ENCODE measurements around the gene KIF23.

Gene KIF23

GRCh38 chr15:69408841-69409240 is 5.3 kb upstream of the KIF23 start:
- TF ChIP-seq CTCF (IDR thresholded peaks at IDR 0.05; ENCODE audit: poor library complexity, severe bottlenecking): no peak
- peaks cover 3% of the 10 kb centered on the region for H3K4me1 ChIP-seq (ENCODE audit: insufficient read depth, poor library complexity, severe bottlenecking)
- ATAC-seq (ENCODE audit: low read depth) (no peak), DNase-seq (ENCODE audit: low spot score) (no peak)
- H3K9me3 ChIP-seq (ENCODE audit: severe bottlenecking): no peaks in the 10 kb centered on the region
- no peaks in the 10 kb centered on the region for H3K36me3 ChIP-seq (ENCODE audit: low read depth)
- H3K27me3 ChIP-seq (ENCODE audit: insufficient read depth, poor library complexity, severe bottlenecking): no peaks in the 10 kb centered on the region
- H3K27ac ChIP-seq (ENCODE audit: poor library complexity, severe bottlenecking): no peak overlapping the region
- H3K4me3 ChIP-seq (ENCODE audit: severe bottlenecking): no peak overlapping the region

GRCh38 chr15:69410248-69410874 is 3.8 kb upstream of the KIF23 start:
- no peak for DNase-seq (ENCODE audit: low spot score)
- Histone ChIP-seq H3K9me3 (ENCODE audit: severe bottlenecking) (no peaks in the 10 kb centered on the region), H3K27me3 (ENCODE audit: insufficient read depth, poor library complexity, severe bottlenecking) (no peaks in the 10 kb centered on the region), H3K4me1 (ENCODE audit: insufficient read depth, poor library complexity, severe bottlenecking) (peaks cover 2% of the 10 kb centered on the region), H3K27ac (ENCODE audit: poor library complexity, severe bottlenecking) (no peak overlapping the region), H3K4me3 (ENCODE audit: severe bottlenecking) (no peak overlapping the region), H3K36me3 (ENCODE audit: low read depth) (peaks cover 3% of the 10 kb centered on the region)
- TF ChIP-seq CTCF (IDR thresholded peaks at IDR 0.05; ENCODE audit: poor library complexity, severe bottlenecking): peak; percentile 98
- peak; percentile 72 for ATAC-seq (ENCODE audit: low read depth)

- ATAC-seq (ENCODE audit: low read depth): no peak
These were observed 1.9 kb upstream of the KIF23 start for GRCh38 chr15:69412274-69412673.

GRCh38 chr15:69412701-69413100 is 1.4 kb upstream of the KIF23 start:
- no peaks in the 10 kb centered on the region for H3K27me3 ChIP-seq (ENCODE audit: insufficient read depth, poor library complexity, severe bottlenecking)
- no peak for TF ChIP-seq CTCF (IDR thresholded peaks at IDR 0.05; ENCODE audit: poor library complexity, severe bottlenecking)
- H3K4me3 ChIP-seq (ENCODE audit: severe bottlenecking): no peak overlapping the region
- DNase-seq (ENCODE audit: low spot score): no peak
- H3K27ac ChIP-seq (ENCODE audit: poor library complexity, severe bottlenecking): no peak overlapping the region
- H3K9me3 ChIP-seq (ENCODE audit: severe bottlenecking): no peaks in the 10 kb centered on the region
- no peak for ATAC-seq (ENCODE audit: low read depth)
- peaks cover 13% of the 10 kb centered on the region for H3K4me1 ChIP-seq (ENCODE audit: insufficient read depth, poor library complexity, severe bottlenecking)
- H3K36me3 ChIP-seq (ENCODE audit: low read depth): peaks cover 27% of the 10 kb centered on the region

More at GRCh38 chr15:69412274-69412673, 1.9 kb upstream of the KIF23 start:
- no peak overlapping the region for H3K4me3 ChIP-seq (ENCODE audit: severe bottlenecking)
- H3K27me3 ChIP-seq (ENCODE audit: insufficient read depth, poor library complexity, severe bottlenecking): no peaks in the 10 kb centered on the region
- H3K9me3 ChIP-seq (ENCODE audit: severe bottlenecking): no peaks in the 10 kb centered on the region
- no peak for TF ChIP-seq CTCF (IDR thresholded peaks at IDR 0.05; ENCODE audit: poor library complexity, severe bottlenecking)
- H3K27ac ChIP-seq (ENCODE audit: poor library complexity, severe bottlenecking): no peak overlapping the region
- peaks cover 22% of the 10 kb centered on the region for H3K36me3 ChIP-seq (ENCODE audit: low read depth)
- peaks cover 13% of the 10 kb centered on the region for H3K4me1 ChIP-seq (ENCODE audit: insufficient read depth, poor library complexity, severe bottlenecking)
- DNase-seq (ENCODE audit: low spot score): no peak

GRCh38 chr15:69414701-69415167 is 585 bp downstream of the KIF23 start:
- Histone ChIP-seq H3K4me3 (ENCODE audit: severe bottlenecking) (peak overlapping the region; percentile 86), H3K36me3 (ENCODE audit: low read depth) (peaks cover 47% of the 10 kb centered on the region), H3K9me3 (ENCODE audit: severe bottlenecking) (no peaks in the 10 kb centered on the region), H3K27me3 (ENCODE audit: insufficient read depth, poor library complexity, severe bottlenecking) (no peaks in the 10 kb centered on the region), H3K4me1 (ENCODE audit: insufficient read depth, poor library complexity, severe bottlenecking) (peaks cover 13% of the 10 kb centered on the region), H3K27ac (ENCODE audit: poor library complexity, severe bottlenecking) (peak overlapping the region; percentile 90)
- ATAC-seq (ENCODE audit: low read depth) (peak; percentile 75), DNase-seq (ENCODE audit: low spot score) (peak; percentile 89)
- TF ChIP-seq CTCF (IDR thresholded peaks at IDR 0.05; ENCODE audit: poor library complexity, severe bottlenecking): no peak

All from RWPE2 (cell line).